ENCODE data around the gene ARHGAP6. TPM values are rescaled to one million over a fixed set of nuclear protein-coding genes. Genes with fewer than 3 reads are reported as not detected.

Gene ARHGAP6
- total and polyA plus RNA-seq, 9 of the 15 experiments (the other 6 are each of a cell fraction or from before 2014, with no cell fraction given), result 12.5 to 63.6 (median 41.8) TPM

GRCh38 chrX:11296051-11296450 is 369.7 kb downstream of the ARHGAP6 start:
- WGBS (ENCODE audit: insufficient coverage, low coverage, missing lambda C conversion rate), result 27% methylated on average over 5 of the region's 5 CpGs
- CTCF ChIA-PET (ENCODE audit: low intra/inter-chr PET ratio), result no interaction called here
- POLR2A ChIA-PET, result no interaction called here
- no peak for DNase-seq (ENCODE audit: extremely low read depth in 1 of 4, low spot score in 3 of 4)
- no peaks in the 10 kb centered on the region for H4K20me1 ChIP-seq (replicated peaks; ENCODE audit: control insufficient read depth, insufficient read depth, low read length)
- peaks cover 5 to 9% of the 10 kb centered on the region in 2 experiments; a peak in 4 of 5 replicates for H3K4me1 ChIP-seq (replicated peaks in 1 of 2; ENCODE audit: control insufficient read depth in 2 of 2, insufficient read depth in 2 of 2, low read length in 2 of 2)
- H3K9ac ChIP-seq (ENCODE audit: insufficient read depth in 1 of 2, low read depth in 2 of 2, low read length in 2 of 2), result no peak overlapping the region
- in situ Hi-C loops (cut with MboI), result no loop called here
- H3K4me3 ChIP-seq, result no peak overlapping the region
- no peaks in the 10 kb centered on the region for H3K9me1 ChIP-seq (ENCODE audit: control insufficient read depth, insufficient read depth, low read length)
- peak; percentile 23 for FAIRE-seq
- H3K27me3 ChIP-seq (ENCODE audit: control insufficient read depth in 2 of 2, insufficient read depth in 2 of 2, low read length in 2 of 2), result no peaks in the 10 kb centered on the region
- H3K36me3 ChIP-seq (ENCODE audit: control insufficient read depth, insufficient read depth, low read length), result no peaks in the 10 kb centered on the region
- no peaks in the 10 kb centered on the region for H3K9me3 ChIP-seq (replicated peaks; ENCODE audit: control insufficient read depth, insufficient read depth, low read depth, low read length)
- ATAC-seq, result no peak; the same call in 2 of the 3 replicates
- H3K79me2 ChIP-seq (ENCODE audit: control insufficient read depth, insufficient read depth, low read length), result peaks cover 59% of the 10 kb centered on the region
- H2AFZ ChIP-seq (ENCODE audit: low read depth, low read length), result no peak overlapping the region
- H3K27ac ChIP-seq (ENCODE audit: extremely low read depth, low read depth, low read length), result no peak overlapping the region
- H3K4me2 ChIP-seq (ENCODE audit: insufficient read depth, low read length), result no peak overlapping the region
- intact Hi-C loops (cut with micrococcal nuclease), result no loop called here
- BruUV-seq (replicated peaks), result no TSS peak
- no peak for TF ChIP-seq DEAF1 (CRISPR knock-in tag; IDR thresholded peaks at IDR 0.05)
- TF ChIP-seq ZNF561 (CRISPR knock-in tag; conservative IDR thresholded peaks at IDR 0.05), result no peak
- TF ChIP-seq TOE1 (IDR thresholded peaks at IDR 0.05; ENCODE audit: borderline replicate concordance), result no peak
- no peak for TF ChIP-seq TOE1 (CRISPR knock-in tag; IDR thresholded peaks at IDR 0.05; ENCODE audit: borderline replicate concordance, low read depth)
- TF ChIP-seq ZBTB40 (IDR thresholded peaks at IDR 0.05), result no peak
- TF ChIP-seq ZBTB40 (CRISPR knock-in tag; IDR thresholded peaks at IDR 0.05), result no peak
- TF ChIP-seq PYGO2 (tag; IDR thresholded peaks at IDR 0.05), result no peak
- no peak for TF ChIP-seq FOXK1 (CRISPR knock-in tag; IDR thresholded peaks at IDR 0.05; ENCODE audit: borderline replicate concordance)
- no peak for TF ChIP-seq CHAMP1 (IDR thresholded peaks at IDR 0.05)
- TF ChIP-seq ETV1 (tag; conservative IDR thresholded peaks at IDR 0.05; ENCODE audit: low read depth), result no peak
